ENCODE data around the gene TIAL1.

- TF ChIP-seq, protein P1, sequence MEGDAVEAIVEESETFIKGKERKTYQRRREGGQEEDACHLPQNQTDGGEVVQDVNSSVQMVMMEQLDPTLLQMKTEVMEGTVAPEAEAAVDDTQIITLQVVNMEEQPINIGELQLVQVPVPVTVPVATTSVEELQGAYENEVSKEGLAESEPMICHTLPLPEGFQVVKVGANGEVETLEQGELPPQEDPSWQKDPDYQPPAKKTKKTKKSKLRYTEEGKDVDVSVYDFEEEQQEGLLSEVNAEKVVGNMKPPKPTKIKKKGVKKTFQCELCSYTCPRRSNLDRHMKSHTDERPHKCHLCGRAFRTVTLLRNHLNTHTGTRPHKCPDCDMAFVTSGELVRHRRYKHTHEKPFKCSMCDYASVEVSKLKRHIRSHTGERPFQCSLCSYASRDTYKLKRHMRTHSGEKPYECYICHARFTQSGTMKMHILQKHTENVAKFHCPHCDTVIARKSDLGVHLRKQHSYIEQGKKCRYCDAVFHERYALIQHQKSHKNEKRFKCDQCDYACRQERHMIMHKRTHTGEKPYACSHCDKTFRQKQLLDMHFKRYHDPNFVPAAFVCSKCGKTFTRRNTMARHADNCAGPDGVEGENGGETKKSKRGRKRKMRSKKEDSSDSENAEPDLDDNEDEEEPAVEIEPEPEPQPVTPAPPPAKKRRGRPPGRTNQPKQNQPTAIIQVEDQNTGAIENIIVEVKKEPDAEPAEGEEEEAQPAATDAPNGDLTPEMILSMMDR (conservative IDR thresholded peaks at IDR 0.05), result no peak
- TF ChIP-seq ZFX (IDR thresholded peaks at IDR 0.05), result no peak
Observed at GRCh38 chr10:119542357-119542987, 54.3 kb downstream of the TIAL1 start, which contains the start of gene RGS10.

All from C4-2B (cell line).